Epithelial cell of esophagus (primary cell): ENCODE data around the gene CDK17.
"Not testable (repeated sequence)": the region's sequence is repeated elsewhere in the genome, so short reads cannot be mapped to it uniquely, and the experiment has no call there.

Source experiments
- DNase-seq: peaks from one replicate; pipeline ENCODE4 v3.0.0; 2010; ENCODE audit warnings: low read depth
- H3K4me3 ChIP-seq: 2 replicates; pipeline ENCODE4 v1.5.1; 2011; ENCODE audit warnings: mild to moderate bottlenecking, low read length, control low read depth
- TF ChIP-seq, protein P1 (sequence below): IDR thresholded peaks from 2 replicates; pipeline ENCODE4 v1.5.1; 2011; ENCODE audit warnings: low read depth, mild to moderate bottlenecking, low read length, control low read depth, inconsistent platforms; ENCODE audit not compliant: insufficient read depth; ENCODE audit errors: missing control alignments

The CDK17 gene

DNA sequence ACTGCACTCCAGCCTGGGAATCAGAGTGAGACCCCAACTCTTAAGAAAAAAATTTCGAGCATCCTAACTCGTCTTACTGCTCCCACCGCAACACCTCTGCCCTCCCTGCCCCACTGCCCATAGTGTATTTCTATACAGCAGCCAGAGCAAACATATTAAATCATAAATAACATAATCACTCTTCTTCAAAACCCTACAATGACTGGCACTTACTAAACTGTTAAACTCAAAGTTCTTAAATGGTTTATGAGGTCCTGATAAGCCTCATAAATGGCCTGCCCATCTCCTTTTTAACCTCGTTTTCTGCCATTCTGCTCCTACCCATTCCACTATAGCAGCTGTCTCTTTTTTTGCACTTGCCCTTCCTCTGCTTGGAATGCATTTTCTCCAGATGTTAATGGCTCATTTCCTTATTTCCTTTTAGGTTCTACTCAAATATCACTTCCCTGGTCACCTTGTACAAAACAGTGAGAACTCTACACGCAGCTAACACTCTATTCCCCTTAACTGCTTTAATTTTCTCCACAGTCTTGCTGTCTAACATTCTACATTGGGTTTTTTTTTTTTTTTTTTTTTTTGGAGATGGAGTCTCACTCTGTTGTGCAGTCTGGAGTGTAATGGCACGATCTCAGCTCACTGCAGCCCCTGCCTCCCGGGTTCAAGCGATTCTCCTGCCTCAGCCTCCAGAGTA is 45.2 kb downstream of the CDK17 start:
- no peak for DNase-seq
- no peak overlapping the region for H3K4me3 ChIP-seq
- TF ChIP-seq, protein P1, sequence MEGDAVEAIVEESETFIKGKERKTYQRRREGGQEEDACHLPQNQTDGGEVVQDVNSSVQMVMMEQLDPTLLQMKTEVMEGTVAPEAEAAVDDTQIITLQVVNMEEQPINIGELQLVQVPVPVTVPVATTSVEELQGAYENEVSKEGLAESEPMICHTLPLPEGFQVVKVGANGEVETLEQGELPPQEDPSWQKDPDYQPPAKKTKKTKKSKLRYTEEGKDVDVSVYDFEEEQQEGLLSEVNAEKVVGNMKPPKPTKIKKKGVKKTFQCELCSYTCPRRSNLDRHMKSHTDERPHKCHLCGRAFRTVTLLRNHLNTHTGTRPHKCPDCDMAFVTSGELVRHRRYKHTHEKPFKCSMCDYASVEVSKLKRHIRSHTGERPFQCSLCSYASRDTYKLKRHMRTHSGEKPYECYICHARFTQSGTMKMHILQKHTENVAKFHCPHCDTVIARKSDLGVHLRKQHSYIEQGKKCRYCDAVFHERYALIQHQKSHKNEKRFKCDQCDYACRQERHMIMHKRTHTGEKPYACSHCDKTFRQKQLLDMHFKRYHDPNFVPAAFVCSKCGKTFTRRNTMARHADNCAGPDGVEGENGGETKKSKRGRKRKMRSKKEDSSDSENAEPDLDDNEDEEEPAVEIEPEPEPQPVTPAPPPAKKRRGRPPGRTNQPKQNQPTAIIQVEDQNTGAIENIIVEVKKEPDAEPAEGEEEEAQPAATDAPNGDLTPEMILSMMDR: no peak

DNA sequence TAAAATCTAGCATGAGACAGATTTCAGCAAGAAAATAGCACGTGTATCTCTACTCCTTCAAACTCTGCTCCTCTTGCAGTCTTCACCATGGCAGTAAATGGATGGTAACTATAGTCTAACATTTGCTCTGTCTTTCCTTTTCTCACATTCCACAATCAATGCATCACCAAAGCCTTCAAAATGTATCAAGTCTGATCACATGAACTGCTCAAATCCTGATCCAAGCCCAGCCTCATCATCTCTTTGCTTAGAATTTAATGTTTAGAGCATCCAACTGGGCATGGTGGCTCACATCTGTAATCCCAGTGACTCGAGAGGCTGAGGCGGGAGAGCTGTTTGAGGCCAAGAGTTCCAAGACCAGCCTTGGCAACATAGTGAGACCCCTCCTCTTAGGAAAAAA is 45.9 kb downstream of the CDK17 start:
- TF ChIP-seq, protein P1: no peak
- H3K4me3 ChIP-seq: no peak overlapping the region
- peak; percentile 17 for DNase-seq

DNA sequence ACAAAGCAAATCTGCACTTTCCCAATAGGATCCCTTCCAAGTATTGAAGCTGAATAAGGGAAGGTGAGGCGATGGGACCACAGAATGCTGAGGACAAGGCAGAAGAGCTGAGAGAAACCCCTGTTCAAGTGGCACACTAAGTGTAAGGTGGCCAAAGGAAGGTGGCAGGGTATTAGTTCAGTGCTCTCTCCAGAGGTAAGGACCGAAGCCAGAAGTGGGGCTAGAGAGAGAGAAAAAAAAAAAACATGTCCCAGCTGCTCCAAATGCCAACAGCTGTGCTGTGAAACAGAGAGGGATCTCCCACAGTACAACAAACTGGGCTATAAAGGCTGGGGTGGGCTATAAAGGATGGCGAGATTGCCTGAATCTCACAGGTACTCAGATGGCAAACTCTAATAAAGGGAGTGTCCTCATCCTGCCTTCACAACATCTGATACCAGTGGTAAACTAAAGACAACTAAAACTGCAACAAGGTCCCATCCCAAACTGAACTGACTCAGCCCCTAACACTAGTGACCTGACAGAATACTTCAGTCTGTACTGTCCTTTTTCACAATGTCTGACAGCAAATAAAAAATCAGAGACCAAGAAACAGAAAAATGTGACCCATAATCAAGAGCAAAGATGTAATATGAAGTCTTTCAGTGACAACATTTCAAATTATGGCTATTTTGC is 47.9 kb downstream of the CDK17 start:
- no peak for DNase-seq
- TF ChIP-seq, protein P1: no peak
- H3K4me3 ChIP-seq: no peak overlapping the region

DNA sequence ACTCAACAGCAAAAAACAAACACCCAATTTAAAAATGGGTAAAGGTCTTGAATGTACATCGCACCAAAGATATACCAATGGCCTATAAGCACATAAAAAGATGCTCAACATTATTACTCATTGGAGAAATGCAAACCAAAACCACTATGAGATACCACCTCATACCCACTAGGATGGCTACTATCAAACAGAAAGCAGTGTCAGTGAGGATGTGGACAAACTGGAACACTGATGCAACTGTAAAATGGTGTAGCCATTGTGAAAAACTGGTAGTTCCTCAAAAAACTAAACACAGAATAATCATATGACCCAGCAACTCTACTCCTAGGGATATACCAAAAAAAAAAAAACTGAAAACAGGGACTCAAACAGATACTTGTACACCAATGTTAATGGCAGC is 49.3 kb downstream of the CDK17 start:
- no peak for DNase-seq
- TF ChIP-seq, protein P1: no peak
- H3K4me3 ChIP-seq: no peak overlapping the region

DNA sequence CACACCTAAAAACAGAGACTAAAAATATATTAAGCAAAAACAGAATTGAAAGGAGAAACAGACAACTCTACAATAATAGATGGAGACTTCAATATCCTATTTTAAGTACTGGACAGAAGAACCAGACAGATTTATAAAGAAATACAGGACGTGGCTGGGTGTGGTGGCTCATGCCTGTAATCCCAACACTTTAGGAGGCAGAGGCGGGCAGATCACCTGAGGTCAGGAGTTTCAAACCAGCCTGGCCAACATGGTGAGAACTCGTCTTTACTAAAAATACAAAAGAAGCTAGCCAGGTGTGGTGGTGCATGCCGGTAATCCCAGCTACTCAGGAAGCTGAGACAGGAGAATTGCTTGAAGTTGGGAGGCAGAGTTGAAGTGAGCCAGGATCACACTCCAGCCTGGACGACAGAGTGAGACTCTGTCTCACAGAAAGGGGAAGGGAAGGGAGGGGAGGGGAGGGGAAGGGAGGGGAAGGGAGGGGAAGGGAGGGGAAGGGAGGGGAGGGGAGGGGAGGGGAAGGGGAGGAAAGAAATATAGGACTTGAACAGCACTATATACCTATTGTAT is 53.0 kb downstream of the CDK17 start:
- DNase-seq: no peak
- TF ChIP-seq, protein P1: no peak
- no peak overlapping the region for H3K4me3 ChIP-seq

DNA sequence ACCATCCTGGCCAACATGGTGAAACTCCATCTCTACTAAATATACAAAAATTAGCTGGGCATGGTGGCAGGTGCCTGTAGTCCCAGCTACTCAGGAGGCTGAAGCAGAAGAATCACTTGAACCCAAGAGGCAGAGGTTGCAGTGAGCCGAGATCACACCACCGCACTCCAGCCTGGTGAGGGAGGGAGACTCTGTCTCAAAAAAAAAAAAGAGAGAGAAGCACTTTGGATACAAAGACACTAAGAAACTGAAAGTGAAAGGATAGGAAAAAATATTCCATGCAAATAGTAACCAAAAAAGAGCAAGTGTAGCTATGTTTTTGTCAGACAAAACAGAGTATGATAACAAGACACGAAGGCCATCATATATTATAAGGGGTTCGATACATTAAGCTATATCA is 53.5 kb downstream of the CDK17 start:
- H3K4me3 ChIP-seq, DNase-seq: not testable (repeated sequence)

DNA sequence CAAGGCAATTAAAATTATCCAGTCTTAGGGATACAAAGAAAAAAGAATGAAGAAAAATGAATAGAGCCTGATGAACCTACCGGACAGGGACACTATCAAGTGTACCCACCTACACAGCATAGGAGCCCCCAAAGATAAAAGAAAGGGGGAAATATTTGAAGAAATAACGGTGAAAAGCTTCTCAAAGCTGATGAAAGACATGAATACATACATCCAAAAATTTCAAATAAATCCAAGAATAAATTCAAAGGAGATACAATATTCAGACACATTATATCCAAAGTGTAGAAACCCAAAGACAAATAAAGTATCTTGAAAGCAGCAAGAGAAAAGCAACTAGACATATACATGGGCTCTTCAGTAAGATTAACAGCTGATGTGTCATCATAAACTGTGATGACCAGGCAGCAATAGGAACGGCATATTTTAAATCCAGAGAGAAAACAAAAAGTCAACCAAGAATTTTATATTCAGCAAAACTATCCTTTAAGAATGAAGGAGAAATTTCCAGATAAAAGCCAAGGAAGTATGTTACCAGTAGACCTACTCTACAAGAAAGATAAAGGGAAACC is 56.0 kb downstream of the CDK17 start:
- TF ChIP-seq, protein P1: no peak
- DNase-seq: no peak
- H3K4me3 ChIP-seq: no peak overlapping the region
